K562 (cell line): ENCODE results near the gene POM121C. TPM values are rescaled to one million over a fixed set of nuclear protein-coding genes. Genes with fewer than 3 reads are reported as not detected.

ENCODE experiments used
- ATAC-seq: fragments of 200-7000 bp; cut with Tn5 transposase; 3 replicates; pipeline ENCODE4 v1.9.1; 2020; ENCODE audit warnings: moderate library complexity
- BruUV-seq: library from RNA; stranded (reverse); fragments of 400-500 nt; replicated peaks from 2 replicates; lab custom pipeline; 2021; lab: Mats Ljungman, UMichigan
- CTCF ChIA-PET: fragments of 300-600 bp; formaldehyde crosslinking; extraction: SDS; loops from one replicate; lab custom pipeline; 2021; ENCODE audit warnings: low intra/inter-chr PET ratio; lab: Yijun Ruan, JAX
- POLR2A ChIA-PET: fragments of 300-600, 350-650 bp; sonication (Branson Sonifier 250); formaldehyde crosslinking; extraction: SDS; loops from one replicate; lab custom pipeline; 2021; ENCODE audit warnings: antibody characterized with exemption, inconsistent platforms; lab: Yijun Ruan, JAX
- DNase-seq, 4 experiments: peaks; one replicate each; pipeline versions ENCODE4 v3.0.0 to v3.0.0-alpha.2; 2011 to 2018; ENCODE audit warnings: low spot score in 3 of 4, mixed read lengths in 3 of 4; ENCODE audit errors: extremely low read depth in 1 of 4
- FAIRE-seq: peaks from 2 replicates; lab custom pipeline; 2011; peaks lifted over from hg19 to GRCh38; lab: Jason Lieb, UNC
- H2AFZ ChIP-seq: 2 replicates; pipeline ENCODE4 v1.6.0; 2011; ENCODE audit warnings: low read depth, low read length, control low read depth, inconsistent platforms
- H3K27ac ChIP-seq: fragments of 200-600 bp; 3 replicates; pipeline ENCODE4 v1.8.0; 2011; ENCODE audit warnings: low read depth, mild to moderate bottlenecking, control low read depth, inconsistent platforms, low read length, moderate library complexity, mixed read lengths; ENCODE audit errors: extremely low read depth
- H3K27me3 ChIP-seq, 2 experiments: fragments of 300-600 bp in 1 of 2; 2 replicates in 1 of 2; 3 replicates in 1 of 2; pipeline versions ENCODE4 v1.6.0 to v1.8.0; 2011; ENCODE audit warnings: inconsistent platforms in 2 of 2, low read length in 2 of 2, mild to moderate bottlenecking in 1 of 2, mixed read lengths in 1 of 2, moderate library complexity in 1 of 2; ENCODE audit not compliant: control insufficient read depth in 2 of 2, insufficient read depth in 2 of 2
- H3K36me3 ChIP-seq: fragments of 300-600 bp; 3 replicates; pipeline ENCODE4 v1.8.0; 2011; ENCODE audit warnings: mild to moderate bottlenecking, low read length, inconsistent platforms; ENCODE audit not compliant: control insufficient read depth, insufficient read depth
- H3K4me1 ChIP-seq, 2 experiments: fragments of 200-600 bp in 1 of 2; replicated peaks in 1 of 2; 2 replicates in 1 of 2; 3 replicates in 1 of 2; pipeline versions ENCODE4 v1.5.1 to v1.8.0; 2011; ENCODE audit warnings: inconsistent platforms in 2 of 2, low read length in 2 of 2, mild to moderate bottlenecking in 1 of 2, mixed read lengths in 1 of 2, moderate library complexity in 1 of 2; ENCODE audit not compliant: control insufficient read depth in 2 of 2, insufficient read depth in 2 of 2
- H3K4me2 ChIP-seq: 2 replicates; pipeline ENCODE4 v1.6.1; 2011; ENCODE audit warnings: low read length, control low read depth, inconsistent platforms, mixed read lengths; ENCODE audit not compliant: insufficient read depth
- H3K4me3 ChIP-seq: fragments of 200-600 bp; sonication (generic), shearing (Covaris generic); 2 replicates; pipeline ENCODE4 v1.5.1; 2016; ENCODE audit warnings: control low read depth, inconsistent platforms
- H3K79me2 ChIP-seq: fragments of 200-600 bp; 3 replicates; pipeline ENCODE4 v1.8.0; 2011; ENCODE audit warnings: low read length, inconsistent platforms; ENCODE audit not compliant: control insufficient read depth, insufficient read depth
- H3K9ac ChIP-seq, 2 experiments: 2 replicates each; pipeline versions ENCODE4 v1.6.0 to v1.6.1; 2011; ENCODE audit warnings: low read depth in 2 of 2, low read length in 2 of 2, control low read depth in 1 of 2, inconsistent platforms in 1 of 2, mild to moderate bottlenecking in 1 of 2, mixed read lengths in 1 of 2; ENCODE audit not compliant: insufficient read depth in 1 of 2
- H3K9me1 ChIP-seq: one replicate; pipeline ENCODE4 v1.6.0; 2011; ENCODE audit warnings: inconsistent platforms, mild to moderate bottlenecking, low read length, moderate library complexity; ENCODE audit not compliant: control insufficient read depth, insufficient read depth
- H3K9me3 ChIP-seq: replicated peaks from 2 replicates; pipeline ENCODE4 v1.5.1; 2011; ENCODE audit warnings: low read depth, low read length, inconsistent platforms; ENCODE audit not compliant: control insufficient read depth, insufficient read depth
- H4K20me1 ChIP-seq: replicated peaks from 2 replicates; pipeline ENCODE4 v1.6.1; 2011; ENCODE audit warnings: low read length, inconsistent platforms, mixed read lengths; ENCODE audit not compliant: control insufficient read depth, insufficient read depth
- TAF15 ChIP-seq: fragments of 200-400 bp; formaldehyde crosslinking; IDR thresholded peaks from 2 replicates; pipeline ENCODE4 v1.6.1; 2017; ENCODE audit warnings: mild to moderate bottlenecking, low read depth, low read length, moderate library complexity
- ZNF121 ChIP-seq: sonication (generic); formaldehyde crosslinking; conservative IDR thresholded peaks from 2 replicates; pipeline ENCODE4 v1.8.0; 2022; ENCODE audit warnings: missing genetic modification reagents
- WGBS: fragments of 100-300 bp; shearing (Covaris generic); methylation state at CpG from one replicate; pipeline ENCODE4 v1.1.6; 2016; ENCODE audit warnings: low coverage, mixed read lengths; ENCODE audit not compliant: insufficient coverage; ENCODE audit errors: missing lambda C conversion rate; 5-methylcytosine and 5-hydroxymethylcytosine counted together
- in situ Hi-C: fragments of 300-500 bp; cut with MboI; formaldehyde crosslinking; loops from 4 replicates; pipeline ENCODE4 v1.15.0; 2018; ENCODE audit warnings: inconsistent platforms, mixed read lengths
- intact Hi-C: fragments of 100-400 bp; cut with micrococcal nuclease; formaldehyde crosslinking; loops from 2 replicates; pipeline ENCODE4 v1.14.2; 2022
- polyA plus RNA-seq, 8 experiments: library from polyadenylated mRNA; depleted of rRNA in 4 of 8; stranded (reverse) in 5 of 8; unstranded in 3 of 8; fragments of >200 nt; fragmentation: Nextera tagmentation in 2 of 8; fragmentation: Illumina TruSeq in 1 of 8; extraction: Ambion mirVana in 2 of 8; extraction: Trizol in 1 of 8; gene quantifications; 2 replicates each; pipeline versions ENCODE4 v1.2.1 to v1.2.3, GENCODE V29; 2011 to 2014; ENCODE audit warnings: inconsistent platforms in 1 of 8, missing spikeins in 1 of 8
- total RNA-seq, 7 experiments: library from RNA; depleted of rRNA in 6 of 7; stranded (reverse); fragments of >200 nt in 6 of 7; fragmentation: Illumina TruSeq in 2 of 7; extraction: Trizol in 2 of 7; gene quantifications; 2 replicates each; pipeline versions ENCODE4 v1.2.1 to v1.2.3, GENCODE V29; 2011 to 2021; ENCODE audit warnings: low replicate concordance in 1 of 7
- TF ChIP-seq, protein P1 (sequence below): fragments of 450-650 bp; IDR thresholded peaks from one replicate; pipeline ENCODE4 v1.6.1; 2018; ENCODE audit warnings: mild to moderate bottlenecking, moderate library complexity; ENCODE audit not compliant: partially characterized antibody

The POM121C gene
- total and polyA plus RNA-seq, 9 of the 15 experiments (the other 6 are each of a cell fraction or from before 2014, with no cell fraction given): 7.1 to 119 (median 21.4) TPM

DNA sequence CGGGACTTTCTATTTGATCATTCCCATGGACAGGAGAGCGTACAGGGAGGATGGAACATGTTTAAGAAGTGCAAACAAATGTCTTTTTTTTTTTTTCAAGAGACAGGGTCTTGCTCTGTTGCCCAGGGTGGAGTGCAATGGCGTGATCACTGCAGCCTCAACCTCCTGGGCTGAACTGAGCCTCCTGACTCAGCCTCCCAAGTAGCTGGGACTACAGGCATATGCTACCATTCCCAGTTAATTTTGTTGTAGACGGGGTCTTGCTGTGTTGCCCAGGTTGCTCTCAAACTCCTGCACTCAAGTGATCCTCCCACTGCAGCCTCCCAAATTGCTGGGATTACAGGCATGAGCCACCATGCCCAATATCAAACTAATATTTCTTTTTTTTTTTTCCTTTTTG is 46.5 kb upstream of the POM121C start:
- H3K4me2 ChIP-seq: no peak overlapping the region
- no peak overlapping the region for H2AFZ ChIP-seq
- H3K27ac ChIP-seq: no peak overlapping the region
- H3K27me3 ChIP-seq: no peaks in the 10 kb centered on the region
- TF ChIP-seq, protein P1, sequence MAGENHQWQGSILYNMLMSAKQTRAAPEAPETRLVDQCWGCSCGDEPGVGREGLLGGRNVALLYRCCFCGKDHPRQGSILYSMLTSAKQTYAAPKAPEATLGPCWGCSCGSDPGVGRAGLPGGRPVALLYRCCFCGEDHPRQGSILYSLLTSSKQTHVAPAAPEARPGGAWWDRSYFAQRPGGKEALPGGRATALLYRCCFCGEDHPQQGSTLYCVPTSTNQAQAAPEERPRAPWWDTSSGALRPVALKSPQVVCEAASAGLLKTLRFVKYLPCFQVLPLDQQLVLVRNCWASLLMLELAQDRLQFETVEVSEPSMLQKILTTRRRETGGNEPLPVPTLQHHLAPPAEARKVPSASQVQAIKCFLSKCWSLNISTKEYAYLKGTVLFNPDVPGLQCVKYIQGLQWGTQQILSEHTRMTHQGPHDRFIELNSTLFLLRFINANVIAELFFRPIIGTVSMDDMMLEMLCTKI: no peak
- TF ChIP-seq TAF15 (no peak), ZNF121 (CRISPR knock-in tag) (peak; percentile 75)
- TF ChIP-seq, all 486 proteins: peak for 1
- FAIRE-seq: no peak
- ATAC-seq: no peak
- in situ Hi-C loops: no loop called here
- H3K79me2 ChIP-seq: peaks cover 4% of the 10 kb centered on the region
- CTCF ChIA-PET: no interaction called here
- no peaks in the 10 kb centered on the region; the same call in 1 of the 3 replicates for H3K36me3 ChIP-seq
- no peaks in the 10 kb centered on the region for H4K20me1 ChIP-seq
- H3K4me3 ChIP-seq: no peak overlapping the region
- DNase-seq: no peak
- H3K9me1 ChIP-seq: no peaks in the 10 kb centered on the region
- WGBS: 94% methylated on average over 3 of the region's 4 CpGs
- no peaks in the 10 kb centered on the region for H3K9me3 ChIP-seq
- no TSS peak for BruUV-seq
- POLR2A ChIA-PET: interaction anchor here (0.7 kb wide), 1 partner anchor 259 kb away, joined by 3 read pairs; no protein-coding TSS in a partner anchor
- H3K9ac ChIP-seq: no peak overlapping the region
- intact Hi-C loops: loop anchor here (5.0 kb wide), 1 partner anchor 110 kb away; no protein-coding TSS in a partner anchor
- H3K4me1 ChIP-seq: peaks cover 8 to 20% of the 10 kb centered on the region in 2 experiments
